GM13976 (cell line): Measurements from ENCODE around the gene LAD1.

Experiments used
- DNase-seq: peaks from one replicate; pipeline ENCODE4 v3.0.0; 2012; ENCODE audit warnings: low spot score
- CTCF ChIP-seq: IDR thresholded peaks from 2 replicates; pipeline ENCODE4 v1.5.1; 2012; ENCODE audit warnings: borderline replicate concordance, mild to moderate bottlenecking; ENCODE audit not compliant: insufficient read depth; ENCODE audit errors: extremely low read depth, missing control alignments, control extremely low read depth
- in situ Hi-C: fragments of 300-500 bp; cut with MboI; formaldehyde crosslinking; loops from one replicate; pipeline ENCODE4 v1.12.0; 2022; ENCODE audit warnings: low sequenced_read_pairs, mixed read lengths, inconsistent platforms; ENCODE audit not compliant: unreplicated experiment

LAD1 gene

DNA sequence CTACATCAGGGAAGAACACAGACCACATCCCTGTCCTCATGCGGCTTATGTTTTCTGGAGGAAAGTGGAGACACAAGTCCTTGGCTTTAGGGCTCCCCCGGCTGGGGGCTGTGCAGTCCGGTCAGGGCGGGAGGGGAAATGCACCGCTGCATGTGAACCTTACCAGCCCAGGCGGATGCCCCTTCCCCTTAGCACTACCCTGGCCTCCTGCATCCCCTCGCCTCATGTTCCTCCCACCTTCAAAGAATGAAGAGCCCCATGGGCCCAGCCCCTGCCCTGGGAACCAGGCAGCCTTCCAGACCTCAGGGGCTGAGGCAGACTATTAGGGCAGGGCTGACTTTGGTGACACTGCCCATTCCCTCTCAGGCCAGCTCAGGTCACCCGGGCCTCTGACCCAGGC is 67.1 kb downstream of the LAD1 start:
- DNase-seq: no peak
- TF ChIP-seq CTCF: no peak
- in situ Hi-C loops: no loop called here

GRCh38 chr1:201331166-201331565 is 68.0 kb downstream of the LAD1 start:
- no peak for DNase-seq
- TF ChIP-seq CTCF: no peak
- in situ Hi-C loops: no loop called here
